ENCODE results near the gene GID4. TPM values are rescaled to one million over a fixed set of nuclear protein-coding genes. Genes with fewer than 3 reads are reported as not detected.

Gene GID4
- total RNA-seq, 4 donors from 2014 or later: 3.0 to 14.0 (median 10.9) TPM

DNA sequence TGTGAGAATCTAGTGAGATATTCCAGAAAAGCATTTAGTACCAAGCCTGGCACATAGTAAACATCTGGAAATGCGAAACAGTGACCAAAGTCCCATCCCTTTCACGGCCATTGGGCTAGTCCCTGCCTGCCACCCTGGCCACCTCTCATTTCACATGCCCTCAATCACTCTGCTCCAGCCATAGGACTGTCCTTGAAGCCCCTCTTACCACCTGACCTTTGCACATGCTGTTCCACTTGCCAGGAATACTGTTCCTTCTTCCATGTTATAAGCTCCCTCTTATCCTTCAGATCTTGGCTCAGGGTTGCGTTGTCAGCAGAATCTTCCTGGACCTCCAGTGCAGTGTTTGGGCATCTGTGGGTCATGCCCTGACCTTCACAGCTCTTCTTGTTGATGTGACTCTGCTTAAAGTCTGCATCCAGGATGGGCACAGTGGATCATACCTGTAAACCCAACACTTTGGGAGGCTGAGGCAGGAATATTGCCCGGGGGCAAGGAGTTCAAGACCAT is 71.5 kb downstream of the GID4 start:
- H3K27me3 ChIP-seq: no peaks in the 10 kb centered on the region
- TF ChIP-seq, protein P1, sequence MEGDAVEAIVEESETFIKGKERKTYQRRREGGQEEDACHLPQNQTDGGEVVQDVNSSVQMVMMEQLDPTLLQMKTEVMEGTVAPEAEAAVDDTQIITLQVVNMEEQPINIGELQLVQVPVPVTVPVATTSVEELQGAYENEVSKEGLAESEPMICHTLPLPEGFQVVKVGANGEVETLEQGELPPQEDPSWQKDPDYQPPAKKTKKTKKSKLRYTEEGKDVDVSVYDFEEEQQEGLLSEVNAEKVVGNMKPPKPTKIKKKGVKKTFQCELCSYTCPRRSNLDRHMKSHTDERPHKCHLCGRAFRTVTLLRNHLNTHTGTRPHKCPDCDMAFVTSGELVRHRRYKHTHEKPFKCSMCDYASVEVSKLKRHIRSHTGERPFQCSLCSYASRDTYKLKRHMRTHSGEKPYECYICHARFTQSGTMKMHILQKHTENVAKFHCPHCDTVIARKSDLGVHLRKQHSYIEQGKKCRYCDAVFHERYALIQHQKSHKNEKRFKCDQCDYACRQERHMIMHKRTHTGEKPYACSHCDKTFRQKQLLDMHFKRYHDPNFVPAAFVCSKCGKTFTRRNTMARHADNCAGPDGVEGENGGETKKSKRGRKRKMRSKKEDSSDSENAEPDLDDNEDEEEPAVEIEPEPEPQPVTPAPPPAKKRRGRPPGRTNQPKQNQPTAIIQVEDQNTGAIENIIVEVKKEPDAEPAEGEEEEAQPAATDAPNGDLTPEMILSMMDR (IDR thresholded peaks at IDR 0.05): no peak
- no peak for TF ChIP-seq POLR2A (IDR thresholded peaks at IDR 0.05)

DNA sequence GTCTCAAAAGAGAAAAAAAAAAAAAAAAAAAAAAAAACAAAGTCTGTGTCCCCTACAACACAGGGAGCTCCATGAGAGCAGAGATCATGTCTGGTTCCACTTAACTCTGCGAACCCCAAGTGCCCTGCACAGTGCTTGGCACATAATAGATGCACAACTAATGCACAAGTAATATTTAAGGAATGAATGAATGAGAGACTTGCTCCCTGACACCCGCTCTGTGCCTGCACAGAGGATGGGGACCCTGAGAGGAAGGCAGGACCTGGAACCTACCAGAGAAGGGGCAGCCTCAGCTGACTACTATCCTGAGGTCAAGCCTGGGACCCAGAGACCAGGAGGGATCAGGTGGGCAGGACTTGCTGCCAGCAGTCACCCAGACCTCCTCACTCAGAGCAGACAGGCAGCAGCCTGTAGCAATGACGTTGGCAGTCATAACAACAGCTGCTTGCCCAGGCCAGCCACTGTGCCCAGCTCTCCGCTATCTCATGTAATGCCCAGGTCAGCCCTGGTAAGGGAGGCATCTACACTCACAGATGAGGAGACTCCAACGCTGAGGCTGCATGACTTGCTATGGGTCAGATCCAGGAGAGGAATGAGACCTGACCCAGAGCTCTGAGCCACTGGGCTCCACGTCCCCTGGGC is 72.2 kb downstream of the GID4 start:
- Histone ChIP-seq H3K4me3 (no peak overlapping the region), H3K27ac (no peak overlapping the region), H3K36me3 (peaks cover 0 to 10% (median 0%) of the 10 kb centered on the region in 3 donors), H3K4me1 (no peaks in the 10 kb centered on the region), H3K27me3 (no peaks in the 10 kb centered on the region), H3K9me3 (no peaks in the 10 kb centered on the region)
- TF ChIP-seq, protein P1 (IDR thresholded peaks at IDR 0.05): no peak
- no peak for TF ChIP-seq POLR2A (IDR thresholded peaks at IDR 0.05)
- no peak for DNase-seq

More for the DNA sequence above, 71.5 kb downstream of the GID4 start:
- Histone ChIP-seq H3K36me3 (peaks cover 0 to 16% (median 0%) of the 10 kb centered on the region in 3 donors), H3K4me3 (no peak overlapping the region), H3K9me3 (no peaks in the 10 kb centered on the region), H3K27ac (no peak overlapping the region), H3K4me1 (no peaks in the 10 kb centered on the region)
- no peak for DNase-seq

DNA sequence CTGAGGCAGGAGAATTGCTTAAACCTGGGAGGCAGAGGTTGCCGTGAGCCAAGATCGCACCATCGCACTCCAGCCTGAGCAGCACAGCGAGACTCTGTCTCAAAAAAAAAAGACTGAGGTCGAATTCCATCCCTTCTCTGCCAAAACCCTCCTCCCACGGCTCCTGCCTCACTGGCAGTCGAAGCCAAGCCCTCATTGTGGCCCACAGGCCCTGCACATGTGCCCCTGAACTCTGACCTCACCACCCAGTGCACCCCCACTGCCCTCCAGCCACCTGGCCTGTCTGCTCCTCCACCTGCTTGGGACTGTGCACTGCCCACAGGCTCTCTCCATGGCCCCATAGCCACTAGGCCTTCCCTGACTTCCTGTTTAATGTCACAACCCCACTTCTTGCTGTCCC is 76.3 kb downstream of the GID4 start:
- no peak for DNase-seq
- H3K36me3 ChIP-seq: no peaks in the 10 kb centered on the region
- TF ChIP-seq, protein P1 (IDR thresholded peaks at IDR 0.05): no peak
- no peak for TF ChIP-seq POLR2A (IDR thresholded peaks at IDR 0.05)
- no peaks in the 10 kb centered on the region for H3K9me3 ChIP-seq
- no peaks in the 10 kb centered on the region for H3K27me3 ChIP-seq
- no peaks in the 10 kb centered on the region for H3K4me1 ChIP-seq
- H3K4me3 ChIP-seq: no peak overlapping the region
- no peak overlapping the region for H3K27ac ChIP-seq

DNA sequence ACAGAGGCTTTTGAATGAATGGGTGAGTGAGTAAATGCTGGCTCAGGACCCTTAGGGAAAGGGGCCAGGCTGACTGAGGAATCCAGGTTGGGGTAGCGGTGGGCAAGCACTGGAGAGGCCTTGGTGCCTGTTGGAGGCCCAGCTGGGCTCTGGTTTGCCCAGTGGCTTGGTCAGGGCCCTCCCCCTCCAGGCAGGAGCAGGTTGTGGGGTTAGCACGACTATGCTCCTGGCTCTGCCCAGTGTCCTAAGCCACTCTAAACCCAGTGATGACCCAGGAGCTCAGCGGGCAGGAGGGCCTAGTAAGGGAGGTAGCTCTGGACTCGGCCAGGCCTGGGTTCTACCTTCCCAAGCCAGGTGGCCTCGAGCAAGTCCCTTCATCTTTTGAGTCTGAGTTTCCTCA is 76.9 kb downstream of the GID4 start:
- H3K4me3 ChIP-seq: no peak overlapping the region
- no peak for DNase-seq
- H3K27ac ChIP-seq: no peak overlapping the region
- no peaks in the 10 kb centered on the region for H3K9me3 ChIP-seq
- no peaks in the 10 kb centered on the region for H3K4me1 ChIP-seq
- H3K27me3 ChIP-seq: no peaks in the 10 kb centered on the region
- no peaks in the 10 kb centered on the region for H3K36me3 ChIP-seq
- no peak for TF ChIP-seq POLR2A (IDR thresholded peaks at IDR 0.05)
- TF ChIP-seq, protein P1 (IDR thresholded peaks at IDR 0.05): no peak

DNA sequence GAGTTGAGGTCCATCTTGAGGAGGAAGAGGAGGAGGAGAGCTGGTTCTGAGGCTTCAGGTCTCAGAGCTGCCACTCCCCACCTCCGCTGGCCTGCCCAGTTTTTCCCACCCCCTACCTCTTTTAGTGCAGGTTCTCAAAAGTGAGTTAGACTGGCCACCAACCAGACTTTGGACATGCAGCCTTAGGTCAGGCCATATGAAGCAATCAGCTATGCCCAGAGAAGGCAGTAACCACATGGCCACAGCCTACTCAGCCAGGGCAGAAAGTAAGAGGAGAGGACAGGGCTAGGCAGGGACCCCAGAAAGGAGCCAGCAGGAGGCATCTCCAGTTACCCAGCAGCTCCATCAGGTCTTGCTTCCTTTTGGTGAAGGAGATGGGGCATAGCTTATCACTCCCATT is 78.3 kb downstream of the GID4 start:
- DNase-seq: no peak
- TF ChIP-seq, protein P1 (IDR thresholded peaks at IDR 0.05): no peak
- TF ChIP-seq POLR2A (IDR thresholded peaks at IDR 0.05): no peak
- Histone ChIP-seq H3K27me3 (no peaks in the 10 kb centered on the region), H3K9me3 (no peaks in the 10 kb centered on the region), H3K4me1 (no peaks in the 10 kb centered on the region), H3K27ac (no peak overlapping the region), H3K4me3 (no peak overlapping the region), H3K36me3 (no peaks in the 10 kb centered on the region)

Other genes with a start within 250 kb of the GID4 start
- gene SREBF1, start 202.4 kb upstream of the GID4 start, total RNA-seq: 100 to 1,000 TPM; 118 to 226 (median 185) TPM
- gene TOM1L2, start 67.0 kb upstream of the GID4 start, total RNA-seq: 10 to 100 TPM; 49.5 to 74.8 (median 62.7) TPM
- gene DRC3, start 66.5 kb upstream of the GID4 start, total RNA-seq: 1 to 10 TPM in 2 of 4 donors, under 1 TPM in 1, not detected in 1; 0.57 to 6.3 (median 5.8) TPM
- 10 to 100 TPM in 3 of 4 donors, 1 to 10 TPM in 1; 9.8 to 60.2 (median 29.7) TPM for gene ATPAF2, start 240 bp upstream of the GID4 start, total RNA-seq
- gene DRG2, start 48.5 kb downstream of the GID4 start, total RNA-seq: 10 to 100 TPM; 24.0 to 65.2 (median 48.5) TPM
- gene MYO15A, start 69.3 kb downstream of the GID4 start, total RNA-seq: 1 to 10 TPM in 3 of 4 donors, not detected in 1; 3.6 to 5.0 (median 3.8) TPM
- 10 to 100 TPM; 65.6 to 78.5 (median 72.9) TPM for gene ALKBH5, start 144.4 kb downstream of the GID4 start, total RNA-seq
- gene LLGL1, start 186.2 kb downstream of the GID4 start, total RNA-seq: 10 to 100 TPM in 3 of 4 donors, 1 to 10 TPM in 1; 7.5 to 19.0 (median 15.4) TPM
- gene FLII, start 219.3 kb downstream of the GID4 start, total RNA-seq: 100 to 1,000 TPM; 311 to 538 (median 419) TPM
- 10 to 100 TPM in 3 of 4 donors, 1 to 10 TPM in 1; 3.3 to 49.6 (median 22.9) TPM for gene MIEF2, start 221.3 kb downstream of the GID4 start, total RNA-seq

Data from Peyer's patch (tissue), 4 donors.